ENCODE measurements around the gene TPBGL.

The TPBGL gene

GRCh38 chr11:75268626-75269366 lies 28.2 kb downstream of the TPBGL start:
- no peak for DNase-seq (ENCODE audit: extremely low read depth, low read depth)
- TF ChIP-seq, protein P1, sequence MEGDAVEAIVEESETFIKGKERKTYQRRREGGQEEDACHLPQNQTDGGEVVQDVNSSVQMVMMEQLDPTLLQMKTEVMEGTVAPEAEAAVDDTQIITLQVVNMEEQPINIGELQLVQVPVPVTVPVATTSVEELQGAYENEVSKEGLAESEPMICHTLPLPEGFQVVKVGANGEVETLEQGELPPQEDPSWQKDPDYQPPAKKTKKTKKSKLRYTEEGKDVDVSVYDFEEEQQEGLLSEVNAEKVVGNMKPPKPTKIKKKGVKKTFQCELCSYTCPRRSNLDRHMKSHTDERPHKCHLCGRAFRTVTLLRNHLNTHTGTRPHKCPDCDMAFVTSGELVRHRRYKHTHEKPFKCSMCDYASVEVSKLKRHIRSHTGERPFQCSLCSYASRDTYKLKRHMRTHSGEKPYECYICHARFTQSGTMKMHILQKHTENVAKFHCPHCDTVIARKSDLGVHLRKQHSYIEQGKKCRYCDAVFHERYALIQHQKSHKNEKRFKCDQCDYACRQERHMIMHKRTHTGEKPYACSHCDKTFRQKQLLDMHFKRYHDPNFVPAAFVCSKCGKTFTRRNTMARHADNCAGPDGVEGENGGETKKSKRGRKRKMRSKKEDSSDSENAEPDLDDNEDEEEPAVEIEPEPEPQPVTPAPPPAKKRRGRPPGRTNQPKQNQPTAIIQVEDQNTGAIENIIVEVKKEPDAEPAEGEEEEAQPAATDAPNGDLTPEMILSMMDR (IDR thresholded peaks at IDR 0.05; ENCODE audit: low read depth, low read length): no peak

DNA sequence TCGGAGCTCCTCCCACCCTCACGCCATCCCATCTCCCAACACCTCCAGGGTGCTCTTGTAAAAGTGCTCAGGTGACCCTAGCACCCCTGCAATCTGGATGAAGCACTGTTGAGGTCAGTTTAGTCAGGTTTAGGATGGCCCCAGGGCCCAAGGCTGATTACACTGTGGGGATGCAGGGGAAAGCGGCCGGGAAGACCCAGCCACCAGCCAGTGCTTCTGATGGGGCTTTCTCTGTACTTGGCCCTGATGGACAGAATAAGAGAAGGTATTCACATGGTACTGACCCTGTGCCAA lies 28.7 kb downstream of the TPBGL start:
- no peak for DNase-seq (ENCODE audit: extremely low read depth, low read depth)
- TF ChIP-seq, protein P1 (IDR thresholded peaks at IDR 0.05; ENCODE audit: low read depth, low read length): no peak

GRCh38 chr11:75269896-75270295 lies 29.3 kb downstream of the TPBGL start:
- TF ChIP-seq, protein P1 (IDR thresholded peaks at IDR 0.05; ENCODE audit: low read depth, low read length): no peak
- no peak for DNase-seq (ENCODE audit: extremely low read depth, low read depth)

DNA sequence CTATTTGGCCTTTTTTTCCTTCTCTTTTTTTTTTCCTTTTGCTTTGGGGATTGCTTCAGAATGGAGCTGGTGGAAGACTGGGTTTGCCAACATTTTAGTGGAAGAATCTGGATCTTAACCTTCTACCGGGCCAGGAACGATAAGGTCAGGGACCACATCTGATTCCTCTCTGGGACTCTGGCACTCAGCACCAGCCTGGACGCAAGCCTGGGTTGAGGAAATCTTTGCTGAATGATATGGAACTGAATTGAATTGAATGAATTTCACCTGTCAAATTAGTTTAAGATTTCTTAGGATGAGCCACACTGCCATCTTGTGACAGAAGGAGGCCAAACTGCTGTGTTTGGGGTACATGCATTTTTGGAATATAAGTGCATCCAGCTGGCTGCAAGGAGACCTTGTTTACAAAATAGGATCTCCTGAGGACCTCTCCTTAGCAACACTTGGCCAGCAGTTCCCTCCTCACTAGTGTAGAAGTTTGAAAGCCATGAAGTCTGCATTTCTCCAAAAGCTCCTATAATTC lies 30.4 kb downstream of the TPBGL start:
- no peak for DNase-seq (ENCODE audit: extremely low read depth, low read depth)
- TF ChIP-seq, protein P1 (IDR thresholded peaks at IDR 0.05; ENCODE audit: low read depth, low read length): peak; percentile 29

DNA sequence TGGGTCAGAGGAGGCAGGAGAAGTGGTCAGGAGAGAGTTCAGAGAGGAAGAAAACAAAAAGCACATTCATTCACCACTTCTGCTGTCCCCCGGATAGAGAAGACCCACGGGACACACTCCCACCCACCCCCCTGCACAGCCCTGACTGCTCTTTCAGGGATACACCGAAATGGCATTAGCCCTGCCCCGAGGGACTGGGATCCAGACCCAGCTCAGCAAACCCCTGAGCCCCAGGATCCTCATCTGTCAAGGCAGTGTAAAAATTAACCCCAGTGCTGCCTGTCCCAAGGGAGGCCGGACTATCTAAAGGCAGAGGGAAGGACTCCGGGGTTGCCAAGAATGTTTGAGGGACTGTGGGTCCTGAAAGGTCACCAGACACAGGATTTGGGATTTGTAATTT lies 31.2 kb downstream of the TPBGL start:
- no peak for DNase-seq (ENCODE audit: extremely low read depth, low read depth)
- TF ChIP-seq, protein P1 (IDR thresholded peaks at IDR 0.05; ENCODE audit: low read depth, low read length): no peak

- no peak for DNase-seq (ENCODE audit: extremely low read depth, low read depth)
- TF ChIP-seq, protein P1 (IDR thresholded peaks at IDR 0.05; ENCODE audit: low read depth, low read length): no peak
Measured at GRCh38 chr11:75272391-75272790, 31.8 kb downstream of the TPBGL start.

DNA sequence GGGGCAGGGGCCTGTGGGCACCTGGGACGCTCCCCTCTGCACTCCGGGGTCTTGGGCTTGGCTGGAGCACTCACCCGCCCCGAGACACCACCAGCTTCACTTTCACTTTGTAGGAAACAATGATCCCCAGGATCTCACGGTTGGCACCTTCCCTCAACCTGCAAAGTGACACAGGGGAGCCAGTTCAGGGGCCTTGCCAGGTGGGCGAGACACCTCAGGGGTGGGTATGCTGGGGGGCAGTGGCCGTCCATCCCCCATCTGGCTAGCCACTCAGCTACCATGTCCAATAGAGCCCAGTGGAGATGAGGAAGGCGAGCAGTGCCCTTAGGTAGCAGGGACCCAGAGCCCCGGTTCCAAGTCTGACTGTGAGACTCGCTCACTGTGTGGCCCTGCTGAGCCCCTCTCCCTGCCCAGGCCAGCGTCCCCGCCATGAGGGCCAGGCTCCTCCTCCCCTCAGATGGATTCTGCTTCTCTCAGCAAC lies 32.3 kb downstream of the TPBGL start:
- TF ChIP-seq, protein P1 (IDR thresholded peaks at IDR 0.05; ENCODE audit: low read depth, low read length): no peak
- no peak for DNase-seq (ENCODE audit: extremely low read depth, low read depth)
